Breast epithelium (tissue), 4 donors: ENCODE measurements around the gene NCKAP1. TPM values are rescaled to one million over a fixed set of nuclear protein-coding genes. Genes with fewer than 3 reads are reported as not detected.

ENCODE experiments used
- DNase-seq, 2 donors: peaks; one replicate each; pipeline ENCODE4 v3.0.0-alpha.2; 2019; ENCODE audit warnings: low spot score in 2 of 2
- H3K27ac ChIP-seq, 2 donors: fragments of 200-600 bp; sonication (generic) in 1 of 2; one replicate each; pipeline ENCODE4 v1.5.1; 2016 to 2019; ENCODE audit warnings: mild to moderate bottlenecking in 1 of 2
- H3K27me3 ChIP-seq, 2 donors: fragments of 200-600 bp; sonication (generic) in 1 of 2; one replicate each; pipeline versions ENCODE4 v1.5.1 to v1.6.0; 2017 to 2019; ENCODE audit warnings: control low read depth in 1 of 2, mild to moderate bottlenecking in 1 of 2
- H3K36me3 ChIP-seq: fragments of 200-600 bp; one replicate; pipeline ENCODE4 v1.5.1; 2019
- H3K4me1 ChIP-seq, 2 donors: fragments of 200-600 bp; sonication (generic); one replicate each; pipeline ENCODE4 v1.5.1; 2016 to 2019; ENCODE audit warnings: control low read depth in 1 of 2
- H3K4me3 ChIP-seq, 3 donors: fragments of 200-600 bp; sonication (generic); 1 replicate in 2 of 3; 2 replicates in 1 of 3; pipeline ENCODE4 v1.5.1; 2016 to 2019; ENCODE audit warnings: mild to moderate bottlenecking in 3 of 3, moderate library complexity in 2 of 3
- H3K9me3 ChIP-seq, 2 donors: fragments of 200-600 bp; sonication (generic) in 1 of 2; one replicate each; pipeline ENCODE4 v1.5.1; 2016 to 2019; ENCODE audit warnings: control low read depth in 1 of 2
- CTCF ChIP-seq, 3 donors: fragments of 450-650 bp; IDR thresholded peaks; one replicate each; pipeline ENCODE4 v1.5.1; 2016 to 2017; ENCODE audit warnings: antibody characterized with exemption in 3 of 3, mild to moderate bottlenecking in 3 of 3, moderate library complexity in 3 of 3
- POLR2A ChIP-seq: fragments of 450-650 bp; IDR thresholded peaks from one replicate; pipeline ENCODE4 v1.6.1; 2016; ENCODE audit warnings: antibody characterized with exemption, mild to moderate bottlenecking, moderate library complexity
- POLR2AphosphoS5 ChIP-seq, 3 donors: sonication (generic); formaldehyde crosslinking; IDR thresholded peaks; one replicate each; pipeline ENCODE4 v1.6.1; 2017; ENCODE audit warnings: antibody characterized with exemption in 3 of 3
- intact Hi-C: fragments of 100-400 bp; cut with DNase I; formaldehyde crosslinking; loops from one replicate; pipeline ENCODE4 v1.15.1; 2023; ENCODE audit warnings: low total_unique reads
- total RNA-seq, 3 donors: library from RNA; depleted of rRNA; stranded (reverse); fragments of >200 nt; gene quantifications; one replicate each; pipeline ENCODE4 v1.1.0, GENCODE V29; 2016

The NCKAP1 gene
- total RNA-seq, 3 donors from 2014 or later: 122 to 270 (median 186) TPM

GRCh38 chr2:182901748-182902147 is 136.5 kb downstream of the NCKAP1 start:
- intact Hi-C loops: no loop called here
- no peak for DNase-seq
- no peak overlapping the region for H3K4me3 ChIP-seq
- no peaks in the 10 kb centered on the region for H3K27me3 ChIP-seq
- H3K36me3 ChIP-seq: no peaks in the 10 kb centered on the region
- no peaks in the 10 kb centered on the region for H3K9me3 ChIP-seq
- H3K4me1 ChIP-seq: no peaks in the 10 kb centered on the region
- H3K27ac ChIP-seq: no peak overlapping the region
- TF ChIP-seq POLR2AphosphoS5 (IDR thresholded peaks at IDR 0.05): no peak

- intact Hi-C loops: no loop called here
- H3K36me3 ChIP-seq: no peaks in the 10 kb centered on the region
- H3K9me3 ChIP-seq: no peaks in the 10 kb centered on the region
- TF ChIP-seq POLR2AphosphoS5 (IDR thresholded peaks at IDR 0.05) (no peak), CTCF (IDR thresholded peaks at IDR 0.05) (no peak), POLR2A (no peak)
- no peak for DNase-seq
- H3K27ac ChIP-seq: no peak overlapping the region
- H3K4me3 ChIP-seq: no peak overlapping the region
- H3K27me3 ChIP-seq: no peaks in the 10 kb centered on the region
- no peaks in the 10 kb centered on the region for H3K4me1 ChIP-seq
These were observed 139.5 kb downstream of the NCKAP1 start for GRCh38 chr2:182898718-182899117.

- TF ChIP-seq POLR2A: no peak
- Histone ChIP-seq H3K36me3 (no peaks in the 10 kb centered on the region), H3K4me1 (no peaks in the 10 kb centered on the region), H3K4me3 (no peak overlapping the region), H3K27me3 (no peaks in the 10 kb centered on the region), H3K9me3 (no peaks in the 10 kb centered on the region), H3K27ac (no peak overlapping the region)
- DNase-seq: no peak
- intact Hi-C loops: no loop called here
These were observed 141.1 kb downstream of the NCKAP1 start for GRCh38 chr2:182897137-182897536.

- intact Hi-C loops: no loop called here
- TF ChIP-seq POLR2AphosphoS5 (IDR thresholded peaks at IDR 0.05) (no peak), POLR2A (no peak), CTCF (IDR thresholded peaks at IDR 0.05) (no peak)
- H3K36me3 ChIP-seq: no peaks in the 10 kb centered on the region
- H3K4me1 ChIP-seq: no peaks in the 10 kb centered on the region
- H3K27ac ChIP-seq: no peak overlapping the region
- no peaks in the 10 kb centered on the region for H3K27me3 ChIP-seq
- DNase-seq: no peak
- H3K9me3 ChIP-seq: no peaks in the 10 kb centered on the region
- H3K4me3 ChIP-seq: no peak overlapping the region
These were observed 142.5 kb downstream of the NCKAP1 start for GRCh38 chr2:182895798-182896197.

GRCh38 chr2:182895169-182895568 is 143.1 kb downstream of the NCKAP1 start:
- H3K27me3 ChIP-seq: no peaks in the 10 kb centered on the region
- no peaks in the 10 kb centered on the region for H3K4me1 ChIP-seq
- DNase-seq: no peak
- no peak for TF ChIP-seq CTCF (IDR thresholded peaks at IDR 0.05)
- no peak for TF ChIP-seq POLR2A
- no peak for TF ChIP-seq POLR2AphosphoS5 (IDR thresholded peaks at IDR 0.05)
- H3K9me3 ChIP-seq: no peaks in the 10 kb centered on the region
- intact Hi-C loops: no loop called here
- no peaks in the 10 kb centered on the region for H3K36me3 ChIP-seq
- H3K4me3 ChIP-seq: no peak overlapping the region
- no peak overlapping the region for H3K27ac ChIP-seq

GRCh38 chr2:182894174-182894573 is 144.1 kb downstream of the NCKAP1 start:
- no peaks in the 10 kb centered on the region for H3K27me3 ChIP-seq
- intact Hi-C loops: no loop called here
- H3K4me1 ChIP-seq: no peaks in the 10 kb centered on the region
- H3K9me3 ChIP-seq: no peaks in the 10 kb centered on the region
- no peak for DNase-seq
- TF ChIP-seq CTCF (IDR thresholded peaks at IDR 0.05) (no peak), POLR2AphosphoS5 (IDR thresholded peaks at IDR 0.05) (no peak), POLR2A (no peak)
- H3K4me3 ChIP-seq: no peak overlapping the region
- no peaks in the 10 kb centered on the region for H3K36me3 ChIP-seq
- H3K27ac ChIP-seq: no peak overlapping the region
